ENCODE data around the gene ZNF385D. TPM values are rescaled to one million over a fixed set of nuclear protein-coding genes. Genes with fewer than 3 reads are reported as not detected.
A peak's percentile ranks its signal among the peaks of the same experiment; 100 is the strongest.

ZNF385D gene
- polyA plus RNA-seq, 1 of the 3 experiments (the other 2 are of a cell fraction) = 1.8 TPM

DNA sequence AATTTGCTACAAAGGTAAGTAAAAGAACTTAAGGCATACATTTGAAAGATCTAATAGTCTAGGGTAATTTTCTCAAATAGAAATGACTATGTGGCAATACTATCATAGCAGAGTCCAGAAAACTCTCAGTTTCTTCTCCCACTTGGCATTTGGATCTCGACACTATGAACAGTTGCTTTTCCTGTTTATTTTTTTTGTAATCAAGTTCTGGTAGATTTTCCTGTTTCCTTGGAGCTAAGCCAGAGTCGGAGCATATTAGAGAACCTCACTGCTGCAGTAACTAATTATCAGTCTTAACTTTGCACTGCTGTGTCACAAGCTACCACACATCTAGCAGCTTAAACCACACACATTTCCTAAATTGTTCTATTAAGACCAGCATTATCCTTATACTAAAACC is 44.9 kb upstream of the ZNF385D start:
- H2AFZ ChIP-seq (ENCODE audit: low read depth) = no peak overlapping the region
- H3K9me3 ChIP-seq = peaks cover 4% of the 10 kb centered on the region; the same call in 1 of the 2 replicates
- no peak overlapping the region for H3K4me3 ChIP-seq (ENCODE audit: low read depth in 2 of 2, low read length in 1 of 2)
- no peak overlapping the region for H3K9ac ChIP-seq
- no peak for DNase-seq
- WGBS (ENCODE audit: low lambda C conversion rate) = 33% methylated on average over 2 of the region's 2 CpGs
- no peak overlapping the region for H3K4me2 ChIP-seq
- no peak for TF ChIP-seq EZH2phosphoT487 (IDR thresholded peaks at IDR 0.05; ENCODE audit: borderline replicate concordance, low read depth)
- TF ChIP-seq, protein P1, sequence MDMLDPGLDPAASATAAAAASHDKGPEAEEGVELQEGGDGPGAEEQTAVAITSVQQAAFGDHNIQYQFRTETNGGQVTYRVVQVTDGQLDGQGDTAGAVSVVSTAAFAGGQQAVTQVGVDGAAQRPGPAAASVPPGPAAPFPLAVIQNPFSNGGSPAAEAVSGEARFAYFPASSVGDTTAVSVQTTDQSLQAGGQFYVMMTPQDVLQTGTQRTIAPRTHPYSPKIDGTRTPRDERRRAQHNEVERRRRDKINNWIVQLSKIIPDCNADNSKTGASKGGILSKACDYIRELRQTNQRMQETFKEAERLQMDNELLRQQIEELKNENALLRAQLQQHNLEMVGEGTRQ (IDR thresholded peaks at IDR 0.05; ENCODE audit: borderline replicate concordance, low read depth, low read length) = no peak
- no peak for TF ChIP-seq FOXJ3 (CRISPR knock-in tag; IDR thresholded peaks at IDR 0.05)
- TF ChIP-seq, protein P2, sequence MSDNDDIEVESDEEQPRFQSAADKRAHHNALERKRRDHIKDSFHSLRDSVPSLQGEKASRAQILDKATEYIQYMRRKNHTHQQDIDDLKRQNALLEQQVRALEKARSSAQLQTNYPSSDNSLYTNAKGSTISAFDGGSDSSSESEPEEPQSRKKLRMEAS (IDR thresholded peaks at IDR 0.05; ENCODE audit: low read depth) = no peak
- no peak for TF ChIP-seq MEF2A (IDR thresholded peaks at IDR 0.05; ENCODE audit: borderline replicate concordance, low read depth)
- no peak for TF ChIP-seq GATA2 (CRISPR knock-in tag; IDR thresholded peaks at IDR 0.05)
- TF ChIP-seq TCF12 (IDR thresholded peaks at IDR 0.05) = no peak
- TF ChIP-seq JUND (IDR thresholded peaks at IDR 0.05) = no peak
- TF ChIP-seq CHD2 (IDR thresholded peaks at IDR 0.05; ENCODE audit: low read length, partially characterized antibody) = no peak
- TF ChIP-seq POLR2AphosphoS5 (IDR thresholded peaks at IDR 0.05; ENCODE audit: low read depth, low read length) = no peak
- TF ChIP-seq, protein P3, sequence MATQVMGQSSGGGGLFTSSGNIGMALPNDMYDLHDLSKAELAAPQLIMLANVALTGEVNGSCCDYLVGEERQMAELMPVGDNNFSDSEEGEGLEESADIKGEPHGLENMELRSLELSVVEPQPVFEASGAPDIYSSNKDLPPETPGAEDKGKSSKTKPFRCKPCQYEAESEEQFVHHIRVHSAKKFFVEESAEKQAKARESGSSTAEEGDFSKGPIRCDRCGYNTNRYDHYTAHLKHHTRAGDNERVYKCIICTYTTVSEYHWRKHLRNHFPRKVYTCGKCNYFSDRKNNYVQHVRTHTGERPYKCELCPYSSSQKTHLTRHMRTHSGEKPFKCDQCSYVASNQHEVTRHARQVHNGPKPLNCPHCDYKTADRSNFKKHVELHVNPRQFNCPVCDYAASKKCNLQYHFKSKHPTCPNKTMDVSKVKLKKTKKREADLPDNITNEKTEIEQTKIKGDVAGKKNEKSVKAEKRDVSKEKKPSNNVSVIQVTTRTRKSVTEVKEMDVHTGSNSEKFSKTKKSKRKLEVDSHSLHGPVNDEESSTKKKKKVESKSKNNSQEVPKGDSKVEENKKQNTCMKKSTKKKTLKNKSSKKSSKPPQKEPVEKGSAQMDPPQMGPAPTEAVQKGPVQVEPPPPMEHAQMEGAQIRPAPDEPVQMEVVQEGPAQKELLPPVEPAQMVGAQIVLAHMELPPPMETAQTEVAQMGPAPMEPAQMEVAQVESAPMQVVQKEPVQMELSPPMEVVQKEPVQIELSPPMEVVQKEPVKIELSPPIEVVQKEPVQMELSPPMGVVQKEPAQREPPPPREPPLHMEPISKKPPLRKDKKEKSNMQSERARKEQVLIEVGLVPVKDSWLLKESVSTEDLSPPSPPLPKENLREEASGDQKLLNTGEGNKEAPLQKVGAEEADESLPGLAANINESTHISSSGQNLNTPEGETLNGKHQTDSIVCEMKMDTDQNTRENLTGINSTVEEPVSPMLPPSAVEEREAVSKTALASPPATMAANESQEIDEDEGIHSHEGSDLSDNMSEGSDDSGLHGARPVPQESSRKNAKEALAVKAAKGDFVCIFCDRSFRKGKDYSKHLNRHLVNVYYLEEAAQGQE (IDR thresholded peaks at IDR 0.05; ENCODE audit: low read depth, low read length) = no peak
- TF ChIP-seq FOSL2 (IDR thresholded peaks at IDR 0.05; ENCODE audit: borderline replicate concordance, low read depth) = no peak
- no peaks in the 10 kb centered on the region for H3K79me2 ChIP-seq (ENCODE audit: insufficient read depth)
- H3K9me2 ChIP-seq = no peaks in the 10 kb centered on the region
- no peaks in the 10 kb centered on the region for H3K27me3 ChIP-seq (ENCODE audit: insufficient read depth)
- H3K4me1 ChIP-seq (ENCODE audit: control insufficient read depth in 1 of 2, insufficient read depth in 2 of 2, low read depth in 1 of 2, low read length in 1 of 2) = peaks cover 0 to 8% of the 10 kb centered on the region in 2 experiments; a peak in 2 of 4 replicates
- H3K36me3 ChIP-seq (replicated peaks in 1 of 2; ENCODE audit: control insufficient read depth in 1 of 2, insufficient read depth in 2 of 2, low read length in 1 of 2) = no peaks in the 10 kb centered on the region
- peak overlapping the region in 1 of 2 experiments; percentile 78; a peak in 2 of 4 replicates for H3K27ac ChIP-seq (ENCODE audit: low read depth in 2 of 2, low read length in 1 of 2)
- H3F3A ChIP-seq (replicated peaks; ENCODE audit: insufficient read depth) = no peaks in the 10 kb centered on the region
- ChIA-PET CTCF (interaction anchor here (0.6 to 2.0 kb wide), 5 partner anchors 10 to 873 kb away, joined by 3 to 7 read pairs (median 3); no protein-coding TSS in a partner anchor), POLR2A (no interaction called here)
- H4K20me1 ChIP-seq (ENCODE audit: insufficient read depth) = no peaks in the 10 kb centered on the region

Measured in SK-N-SH (cell line).